IPS-20b (cell line): Measurements from ENCODE around the gene SEZ6.

Experiments used
- H3K27ac ChIP-seq: one replicate; pipeline ENCODE4 v1.5.1; 2013; ENCODE audit warnings: low read length
- H3K27me3 ChIP-seq: 2 replicates; pipeline ENCODE4 v1.6.1; 2013; ENCODE audit warnings: mild to moderate bottlenecking, low read length, inconsistent platforms; ENCODE audit not compliant: insufficient read depth
- H3K36me3 ChIP-seq: 2 replicates; pipeline ENCODE4 v1.6.1; 2013; ENCODE audit warnings: low read depth, mild to moderate bottlenecking, inconsistent platforms, low read length, moderate library complexity; ENCODE audit not compliant: insufficient read depth
- H3K4me1 ChIP-seq: 2 replicates; pipeline ENCODE4 v1.6.1; 2013; ENCODE audit warnings: mild to moderate bottlenecking, control low read depth, inconsistent platforms, low read length, moderate library complexity; ENCODE audit not compliant: insufficient read depth
- H3K4me3 ChIP-seq: 2 replicates; pipeline ENCODE4 v1.5.1; 2013; ENCODE audit warnings: mild to moderate bottlenecking, low read length, inconsistent platforms
- H3K9ac ChIP-seq: 2 replicates; pipeline ENCODE4 v1.6.1; 2013; ENCODE audit warnings: low read depth, mild to moderate bottlenecking, inconsistent platforms, low read length, moderate library complexity
- H3K9me3 ChIP-seq: 2 replicates; pipeline ENCODE4 v1.6.1; 2013; ENCODE audit warnings: mild to moderate bottlenecking, low read depth, low read length, inconsistent platforms; ENCODE audit not compliant: insufficient read depth

SEZ6 gene

GRCh38 chr17:29014716-29015115 lies 8.9 kb upstream of the SEZ6 start:
- peaks cover 45% of the 10 kb centered on the region for H3K4me1 ChIP-seq
- no peaks in the 10 kb centered on the region for H3K36me3 ChIP-seq
- peaks cover 5% of the 10 kb centered on the region for H3K27me3 ChIP-seq
- H3K4me3 ChIP-seq: no peak overlapping the region
- H3K9me3 ChIP-seq: no peaks in the 10 kb centered on the region
- no peak overlapping the region for H3K9ac ChIP-seq
- no peak overlapping the region for H3K27ac ChIP-seq

- no peak overlapping the region for H3K9ac ChIP-seq
- peaks cover 40% of the 10 kb centered on the region for H3K4me1 ChIP-seq
- no peak overlapping the region for H3K4me3 ChIP-seq
- no peak overlapping the region for H3K27ac ChIP-seq
- peaks cover 18% of the 10 kb centered on the region for H3K27me3 ChIP-seq
- no peaks in the 10 kb centered on the region for H3K36me3 ChIP-seq
- no peaks in the 10 kb centered on the region for H3K9me3 ChIP-seq
These were observed 6.7 kb upstream of the SEZ6 start for GRCh38 chr17:29012535-29012934.

DNA sequence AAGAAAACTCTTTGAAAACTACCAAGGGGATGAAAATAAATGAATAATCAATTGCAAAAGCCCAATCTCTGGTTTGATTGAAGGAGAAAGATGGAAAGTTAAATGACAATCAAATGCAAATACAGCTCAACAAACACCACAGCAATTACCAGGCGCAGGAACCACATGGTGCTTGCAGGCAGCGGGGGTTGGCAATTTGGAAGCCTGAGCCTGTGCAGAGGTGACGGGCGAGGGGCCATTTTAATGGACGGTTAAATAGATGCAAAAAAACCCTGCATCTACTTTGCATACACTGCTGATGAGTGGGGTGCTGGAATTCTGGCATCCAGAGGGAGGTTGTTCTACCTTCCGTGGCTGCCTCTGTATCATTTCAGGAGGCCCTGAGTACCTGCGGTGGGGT lies 4.8 kb upstream of the SEZ6 start:
- peak overlapping the region; percentile 8; the same call in 1 of the 2 replicates for H3K4me3 ChIP-seq
- H3K36me3 ChIP-seq: no peaks in the 10 kb centered on the region
- peak overlapping the region; percentile 3; the same call in 1 of the 2 replicates for H3K9ac ChIP-seq
- peaks cover 33% of the 10 kb centered on the region for H3K4me1 ChIP-seq
- H3K9me3 ChIP-seq: no peaks in the 10 kb centered on the region
- peaks cover 34% of the 10 kb centered on the region for H3K27me3 ChIP-seq
- no peak overlapping the region for H3K27ac ChIP-seq

DNA sequence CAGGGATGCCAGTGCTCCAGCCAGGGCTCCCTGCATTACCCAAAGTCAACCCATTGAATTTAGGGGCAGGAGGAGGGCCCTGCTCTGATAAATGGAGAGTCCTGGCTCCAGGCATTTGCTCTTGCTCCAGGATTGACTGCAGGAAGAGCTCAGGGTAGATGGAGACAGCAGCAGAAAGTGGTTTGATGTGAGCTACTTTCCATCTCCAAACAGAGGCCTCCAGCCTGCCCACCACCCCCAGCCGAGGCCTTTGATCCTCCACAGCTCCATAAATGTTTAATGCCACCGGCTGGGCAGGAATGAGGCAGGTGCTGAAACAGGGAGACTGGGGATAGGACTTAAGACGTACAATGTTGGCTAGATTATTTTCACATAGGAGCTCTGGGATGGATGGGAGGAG lies 4.3 kb upstream of the SEZ6 start:
- Histone ChIP-seq H3K27ac (no peak overlapping the region), H3K36me3 (no peaks in the 10 kb centered on the region), H3K4me1 (peaks cover 33% of the 10 kb centered on the region), H3K9ac (peak overlapping the region; percentile 3; the same call in 1 of the 2 replicates), H3K27me3 (peaks cover 39% of the 10 kb centered on the region), H3K4me3 (peak overlapping the region; percentile 8; the same call in 1 of the 2 replicates), H3K9me3 (no peaks in the 10 kb centered on the region)

DNA sequence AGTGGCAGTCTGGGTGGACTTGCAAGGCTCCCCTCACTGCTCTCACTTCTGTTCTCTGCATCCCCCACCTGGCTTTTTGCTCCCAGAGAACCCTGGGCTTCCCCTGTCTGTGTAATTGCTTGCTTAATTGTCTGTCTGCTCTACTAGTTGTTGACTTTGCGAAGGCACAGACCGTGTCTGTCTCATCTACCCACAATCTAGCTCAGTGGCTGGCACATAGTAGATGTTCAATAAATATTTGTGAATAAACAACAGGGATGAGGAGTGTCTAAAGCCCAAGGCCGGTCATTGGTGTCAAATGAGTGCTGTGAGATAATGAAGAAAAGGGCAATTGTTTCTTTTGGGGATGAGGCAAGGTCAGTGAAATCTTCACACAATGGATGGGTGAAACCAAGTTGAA lies 2.8 kb upstream of the SEZ6 start:
- no peaks in the 10 kb centered on the region for H3K36me3 ChIP-seq
- H3K9ac ChIP-seq: no peak overlapping the region
- no peaks in the 10 kb centered on the region for H3K9me3 ChIP-seq
- no peak overlapping the region for H3K4me3 ChIP-seq
- no peak overlapping the region for H3K27ac ChIP-seq
- peaks cover 33% of the 10 kb centered on the region for H3K4me1 ChIP-seq
- H3K27me3 ChIP-seq: peaks cover 54% of the 10 kb centered on the region

DNA sequence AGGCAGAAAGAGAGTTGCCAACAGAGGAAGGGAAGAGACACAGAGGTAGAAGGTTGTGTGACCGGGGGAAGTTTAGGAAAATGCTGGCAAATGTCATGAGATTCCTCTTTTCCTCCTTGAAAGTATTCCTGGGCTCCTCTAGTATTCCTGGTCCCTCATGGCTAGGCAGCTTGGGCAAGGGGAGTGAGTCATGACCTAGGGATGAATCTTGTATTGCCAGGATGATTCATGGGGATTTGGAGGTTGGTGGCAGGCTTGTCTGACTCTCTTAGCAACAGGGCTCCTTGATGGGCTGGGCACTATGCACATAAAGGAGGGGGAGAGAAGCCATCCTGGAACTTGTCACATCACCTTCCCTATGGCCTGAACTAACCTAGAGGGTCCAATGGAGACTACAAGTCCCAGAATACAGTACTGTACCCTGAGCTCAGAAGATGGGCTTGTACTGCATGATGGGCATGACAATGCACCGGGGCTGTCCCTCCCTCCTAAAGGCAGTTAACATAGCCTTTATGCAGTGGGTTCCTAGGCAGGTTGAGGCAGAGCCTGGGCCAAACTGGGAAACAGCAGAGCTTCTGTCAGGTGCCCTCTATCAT lies 2.1 kb upstream of the SEZ6 start:
- Histone ChIP-seq H3K27me3 (peaks cover 60% of the 10 kb centered on the region), H3K4me3 (no peak overlapping the region), H3K4me1 (peaks cover 34% of the 10 kb centered on the region), H3K9me3 (no peaks in the 10 kb centered on the region), H3K9ac (no peak overlapping the region), H3K36me3 (no peaks in the 10 kb centered on the region), H3K27ac (no peak overlapping the region)

DNA sequence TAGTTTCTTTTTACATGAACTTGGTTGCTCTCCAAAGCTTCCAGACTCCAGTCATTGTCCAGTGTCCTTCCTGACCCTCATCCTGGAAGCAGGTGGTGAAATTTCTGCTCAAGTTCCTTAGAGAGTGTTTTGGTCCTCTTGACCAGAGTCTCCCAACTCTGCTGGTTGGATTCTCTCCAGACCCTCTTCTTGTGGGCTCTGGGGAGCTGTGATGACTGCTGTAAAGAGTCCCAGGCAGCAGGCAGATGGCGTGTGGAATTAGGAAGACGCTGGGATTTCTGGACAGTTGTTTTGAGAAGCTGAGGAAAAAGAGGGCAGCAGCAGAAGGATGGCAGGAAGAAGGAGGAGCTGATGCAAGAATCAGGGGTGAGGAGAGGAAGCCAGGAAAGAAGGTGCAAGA lies 1.6 kb upstream of the SEZ6 start:
- Histone ChIP-seq H3K4me1 (peaks cover 39% of the 10 kb centered on the region), H3K4me3 (no peak overlapping the region), H3K9ac (no peak overlapping the region), H3K27me3 (peaks cover 65% of the 10 kb centered on the region), H3K9me3 (no peaks in the 10 kb centered on the region), H3K36me3 (no peaks in the 10 kb centered on the region), H3K27ac (no peak overlapping the region)

DNA sequence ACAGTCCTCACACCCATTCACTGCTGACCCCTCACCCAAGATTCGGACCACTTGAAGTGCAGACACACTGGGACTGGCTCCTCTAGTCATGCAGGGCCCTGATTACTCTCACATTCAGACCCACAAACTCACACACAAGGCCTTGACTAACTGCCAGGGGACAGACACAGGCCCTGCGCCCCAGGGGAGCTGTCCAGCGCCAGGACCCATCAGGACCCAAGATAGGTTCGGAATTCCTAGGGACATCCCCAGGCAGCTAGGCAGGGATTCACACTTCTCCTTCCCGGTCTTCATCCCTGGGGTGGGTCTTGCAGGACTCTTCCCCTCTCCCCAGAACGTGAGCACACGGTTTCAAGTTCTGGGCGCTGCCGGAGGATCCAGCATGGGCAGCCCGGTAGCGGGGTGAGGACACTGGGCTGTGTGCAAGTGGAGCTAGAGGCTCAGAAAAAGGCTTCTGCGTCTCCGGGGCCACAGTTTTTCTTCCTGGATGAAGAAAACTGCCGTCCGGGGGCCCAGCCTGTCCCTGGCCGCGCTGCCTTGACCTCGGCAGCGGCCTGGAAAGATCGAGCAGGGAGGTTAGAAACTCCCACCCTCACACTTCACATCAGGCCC lies 1.6 kb downstream of the SEZ6 start:
- no peak overlapping the region for H3K27ac ChIP-seq
- H3K4me1 ChIP-seq: peaks cover 35% of the 10 kb centered on the region
- no peak overlapping the region for H3K4me3 ChIP-seq
- H3K36me3 ChIP-seq: no peaks in the 10 kb centered on the region
- no peaks in the 10 kb centered on the region for H3K9me3 ChIP-seq
- H3K27me3 ChIP-seq: peaks cover 66% of the 10 kb centered on the region
- no peak overlapping the region for H3K9ac ChIP-seq

DNA sequence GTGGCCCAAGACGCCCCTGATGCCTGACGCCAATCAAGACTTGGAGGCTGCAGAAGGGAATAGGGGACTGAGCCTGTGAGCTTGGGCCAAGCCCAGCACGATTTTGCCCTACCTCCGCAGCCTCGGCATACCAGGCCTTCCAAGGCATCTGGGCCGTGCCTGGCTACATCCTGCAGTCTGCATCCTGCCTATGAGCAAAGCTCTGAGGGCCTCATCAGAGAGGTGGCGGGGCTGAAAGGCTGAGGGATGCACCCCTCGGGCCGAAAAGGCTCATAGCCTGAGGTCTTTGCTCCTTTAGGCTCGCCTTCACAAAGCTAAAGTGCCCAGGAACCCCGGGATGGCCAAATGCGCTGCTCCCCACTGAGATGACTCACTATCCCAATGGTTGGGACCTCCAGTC lies 2.5 kb downstream of the SEZ6 start:
- Histone ChIP-seq H3K9ac (no peak overlapping the region), H3K27ac (no peak overlapping the region), H3K4me3 (no peak overlapping the region), H3K27me3 (peaks cover 69% of the 10 kb centered on the region), H3K36me3 (no peaks in the 10 kb centered on the region), H3K9me3 (no peaks in the 10 kb centered on the region), H3K4me1 (peaks cover 31% of the 10 kb centered on the region)

DNA sequence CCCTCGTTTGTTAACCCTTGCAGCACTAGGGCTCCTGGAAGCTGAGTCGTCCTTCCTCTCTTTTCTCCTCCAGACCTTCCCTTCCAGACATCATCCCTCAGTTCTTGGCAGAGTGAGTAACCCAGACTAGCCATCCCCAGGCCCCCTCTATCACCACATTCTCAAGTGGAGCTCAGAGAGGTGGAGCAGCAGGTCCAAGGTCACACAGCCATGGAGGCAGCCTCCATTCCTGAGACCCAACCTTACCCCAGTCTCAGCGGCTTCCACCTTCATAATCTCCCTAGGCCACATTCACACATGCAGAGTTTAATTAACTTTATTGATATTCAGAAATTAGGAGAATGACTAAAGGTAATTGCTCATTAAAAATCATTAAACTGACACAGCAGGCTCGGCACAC lies 3.0 kb downstream of the SEZ6 start:
- Histone ChIP-seq H3K27ac (no peak overlapping the region), H3K36me3 (no peaks in the 10 kb centered on the region), H3K27me3 (peaks cover 66% of the 10 kb centered on the region), H3K9me3 (no peaks in the 10 kb centered on the region), H3K4me1 (peaks cover 28% of the 10 kb centered on the region), H3K9ac (no peak overlapping the region), H3K4me3 (no peak overlapping the region)

- Histone ChIP-seq H3K36me3 (no peaks in the 10 kb centered on the region), H3K27me3 (peaks cover 55% of the 10 kb centered on the region)
These were observed 4.9 kb downstream of the SEZ6 start for GRCh38 chr17:29000973-29001372.

DNA sequence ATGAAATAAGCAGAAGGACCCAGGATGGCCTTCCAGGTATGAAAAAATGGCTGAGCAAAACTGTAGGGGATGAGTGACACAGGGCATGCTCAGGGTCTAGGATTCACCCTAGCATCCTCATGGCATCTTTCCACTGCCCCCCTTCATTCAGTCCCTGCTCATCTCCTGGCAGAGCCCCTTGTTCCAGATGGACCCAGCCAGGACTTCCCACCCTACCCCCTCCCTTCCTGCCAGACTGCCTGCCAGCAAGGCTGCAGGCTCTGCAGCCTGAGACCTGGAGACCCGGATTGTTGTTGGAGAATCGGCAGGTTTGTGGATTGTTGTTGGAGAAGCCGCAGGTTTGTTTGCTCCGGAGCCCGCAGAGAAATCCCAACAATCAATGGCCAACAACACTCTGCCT lies 6.6 kb downstream of the SEZ6 start:
- Histone ChIP-seq H3K9ac (no peak overlapping the region), H3K27me3 (peaks cover 41% of the 10 kb centered on the region), H3K4me1 (peaks cover 21% of the 10 kb centered on the region)

More at GRCh38 chr17:29000973-29001372, 4.9 kb downstream of the SEZ6 start:
- Histone ChIP-seq H3K4me3 (no peak overlapping the region), H3K27ac (no peak overlapping the region), H3K9me3 (no peaks in the 10 kb centered on the region), H3K4me1 (peaks cover 21% of the 10 kb centered on the region), H3K9ac (no peak overlapping the region)

More for the DNA sequence above, 6.6 kb downstream of the SEZ6 start:
- H3K27ac ChIP-seq: no peak overlapping the region
- H3K36me3 ChIP-seq: no peaks in the 10 kb centered on the region
- H3K4me3 ChIP-seq: no peak overlapping the region
- no peaks in the 10 kb centered on the region for H3K9me3 ChIP-seq
